Upper lobe of left lung (tissue), 4 donors: ENCODE measurements around the gene RNF13.

Source experiments
- CTCF ChIP-seq, 6 experiments: fragments of 450-650 bp in 4 of 6; fragments of 200-600 bp in 2 of 6; sonication (generic) in 2 of 6; IDR thresholded peaks; one replicate each; pipeline ENCODE4 v1.5.1; 2016 to 2019; ENCODE audit warnings: antibody characterized with exemption in 6 of 6
- POLR2AphosphoS5 ChIP-seq, 2 donors: sonication (generic); formaldehyde crosslinking; IDR thresholded peaks; one replicate each; pipeline ENCODE4 v1.5.1; 2017; ENCODE audit warnings: antibody characterized with exemption in 2 of 2

- TF ChIP-seq POLR2AphosphoS5 (IDR thresholded peaks at IDR 0.05) (no peak), CTCF (IDR thresholded peaks at IDR 0.05) (no peak)
These were observed 128.9 kb downstream of the RNF13 start for GRCh38 chr3:149941946-149942345.
